GM12878 (cell line): Measurements from ENCODE around the gene SCP2. TPM values are rescaled to one million over a fixed set of nuclear protein-coding genes. Genes with fewer than 3 reads are reported as not detected.

ENCODE experiments used
- ATAC-seq: fragments of 200-7000 bp; cut with Tn5 transposase; 3 replicates; pipeline ENCODE4 v1.9.1; 2020; ENCODE audit warnings: mild to moderate bottlenecking, moderate library complexity
- BruUV-seq: library from RNA; stranded (reverse); fragments of 400-500 nt; replicated peaks from 2 replicates; lab custom pipeline; 2021; lab: Mats Ljungman, UMichigan
- CTCF ChIA-PET: fragments of 300-600 bp; sonication (Branson Sonifier 250); formaldehyde crosslinking; extraction: SDS; loops from one replicate; lab custom pipeline; 2021; ENCODE audit warnings: inconsistent platforms; lab: Yijun Ruan, JAX
- POLR2A ChIA-PET: fragments of 350-600 bp; formaldehyde crosslinking; extraction: SDS; loops from one replicate; lab custom pipeline; 2021; ENCODE audit warnings: inconsistent platforms; lab: Charles Lee
- RAD21 ChIA-PET: fragments of 300-600 bp; sonication (Branson Sonifier 250); formaldehyde crosslinking; loops from one replicate; lab custom pipeline; 2023; ENCODE audit warnings: antibody characterized with exemption; ENCODE audit not compliant: unreplicated experiment; lab: Charles Lee
- SMC1A ChIA-PET: fragments of 300-600 bp; sonication (Branson Sonifier 250); formaldehyde crosslinking; loops from one replicate; lab custom pipeline; 2023; ENCODE audit not compliant: unreplicated experiment, uncharacterized antibody; lab: Charles Lee
- DNase-seq: peaks from one replicate; pipeline ENCODE4 v3.0.0-alpha.2; 2011; ENCODE audit warnings: low read depth, low spot score
- FAIRE-seq: peaks from 3 replicates; lab custom pipeline; 2011; peaks lifted over from hg19 to GRCh38; lab: Jason Lieb, UNC
- H2AFZ ChIP-seq: 2 replicates; pipeline ENCODE4 v1.6.0; 2011; ENCODE audit warnings: low read depth, low read length, control low read depth; ENCODE audit not compliant: control insufficient read depth
- H3K27ac ChIP-seq: 2 replicates; pipeline ENCODE4 v1.5.1; 2011; ENCODE audit warnings: control low read depth; ENCODE audit not compliant: control insufficient read depth, insufficient read depth
- H3K27me3 ChIP-seq, 2 experiments: replicated peaks in 1 of 2; 2 replicates each; pipeline versions ENCODE4 v1.6.0 to v1.6.1; 2011; ENCODE audit warnings: low read length in 1 of 2; ENCODE audit not compliant: control insufficient read depth in 2 of 2, insufficient read depth in 2 of 2
- H3K36me3 ChIP-seq, 2 experiments: 2 replicates each; pipeline ENCODE4 v1.5.1; 2011; ENCODE audit warnings: low read length in 1 of 2; ENCODE audit not compliant: control insufficient read depth in 2 of 2, insufficient read depth in 2 of 2
- H3K4me1 ChIP-seq: 2 replicates; pipeline ENCODE4 v1.6.1; 2011; ENCODE audit warnings: mild to moderate bottlenecking, low read length, moderate library complexity, mixed read lengths; ENCODE audit not compliant: control insufficient read depth, insufficient read depth
- H3K4me2 ChIP-seq: 2 replicates; pipeline ENCODE4 v1.6.0; 2011; ENCODE audit warnings: control low read depth; ENCODE audit not compliant: control insufficient read depth, insufficient read depth
- H3K4me3 ChIP-seq: fragments of 200-600 bp; sonication (generic); 2 replicates; pipeline ENCODE4 v1.5.1; 2016
- H3K79me2 ChIP-seq: 2 replicates; pipeline ENCODE4 v1.6.0; 2011; ENCODE audit warnings: low read length; ENCODE audit not compliant: control insufficient read depth, insufficient read depth
- H3K9ac ChIP-seq: 2 replicates; pipeline ENCODE4 v1.8.0; 2011; ENCODE audit warnings: low read length, control low read depth, mixed read lengths; ENCODE audit not compliant: control insufficient read depth, insufficient read depth
- H3K9me3 ChIP-seq: replicated peaks from 3 replicates; pipeline ENCODE4 v1.5.1; 2011; ENCODE audit warnings: mild to moderate bottlenecking, low read length; ENCODE audit not compliant: control insufficient read depth, insufficient read depth
- H4K20me1 ChIP-seq: 2 replicates; pipeline ENCODE4 v1.6.0; 2011; ENCODE audit not compliant: control insufficient read depth, insufficient read depth
- BHLHE40 ChIP-seq, 2 experiments: fragments of 450-650 bp in 1 of 2; IDR thresholded peaks; 2 replicates each; pipeline ENCODE4 v1.6.1; 2011 to 2017; ENCODE audit warnings: low read depth in 2 of 2, borderline replicate concordance in 1 of 2, improper control_type of control experiment in 1 of 2, low read length in 1 of 2, mild to moderate bottlenecking in 1 of 2
- CHD2 ChIP-seq: IDR thresholded peaks from 2 replicates; pipeline ENCODE4 v1.6.1; 2011; ENCODE audit warnings: low read depth, low read length, improper control_type of control experiment, borderline replicate concordance
- FOXM1 ChIP-seq: IDR thresholded peaks from 2 replicates; pipeline ENCODE4 v1.6.1; 2012; ENCODE audit warnings: low read depth, mild to moderate bottlenecking, inconsistent platforms, low read length, moderate library complexity
- JUND ChIP-seq: IDR thresholded peaks from 2 replicates; pipeline ENCODE4 v1.6.1; 2012; ENCODE audit warnings: low read depth, mild to moderate bottlenecking, low read length, improper control_type of control experiment, moderate library complexity
- NBN ChIP-seq: fragments of 450-650 bp; IDR thresholded peaks from 2 replicates; pipeline ENCODE4 v1.6.1; 2016
- POLR2AphosphoS2 ChIP-seq: IDR thresholded peaks from 2 replicates; pipeline ENCODE4 v1.6.1; 2011; ENCODE audit warnings: low read depth, mild to moderate bottlenecking, low read length, improper control_type of control experiment, moderate library complexity
- POLR2AphosphoS5 ChIP-seq: IDR thresholded peaks from 2 replicates; pipeline ENCODE4 v1.6.1; 2011; ENCODE audit warnings: mild to moderate bottlenecking, low read length, inconsistent platforms
- WGBS: methylation state at CpG from one replicate; pipeline ENCODE4 v1.1.6; 2016; ENCODE audit warnings: low lambda C conversion rate; ENCODE audit not compliant: insufficient replicate concordance, insufficient coverage; ENCODE audit errors: missing lambda C conversion rate; 5-methylcytosine and 5-hydroxymethylcytosine counted together
- in situ Hi-C: fragments of 300-500 bp; cut with MboI; formaldehyde crosslinking; loops from 9 replicates; pipeline ENCODE4 v1.14.3; 2018; ENCODE audit warnings: mixed read lengths
- intact Hi-C: fragments of 100-400 bp; cut with micrococcal nuclease; formaldehyde crosslinking; loops from one replicate; pipeline ENCODE4 v1.14.2; 2022; ENCODE audit not compliant: unreplicated experiment
- polyA plus RNA-seq, 11 experiments: library from polyadenylated mRNA; depleted of rRNA in 4 of 11; unstranded in 6 of 11; stranded (reverse) in 5 of 11; fragments of >200 nt; fragmentation: Nextera tagmentation in 4 of 11; fragmentation: Illumina TruSeq in 1 of 11; extraction: Ambion mirVana in 4 of 11; extraction: Trizol in 1 of 11; gene quantifications; 1 replicate in 1 of 11; 2 replicates in 10 of 11; pipeline versions ENCODE4 v1.2.1 to v1.2.3, GENCODE V29; 2011 to 2016; ENCODE audit warnings: inconsistent platforms in 2 of 11, missing spikeins in 2 of 11, low read depth in 1 of 11
- total RNA-seq, 4 experiments: library from RNA; depleted of rRNA in 3 of 4; stranded (reverse); fragments of >200 nt in 3 of 4; fragmentation: Illumina TruSeq in 1 of 4; extraction: Trizol in 1 of 4; gene quantifications; 2 replicates each; pipeline versions ENCODE4 v1.2.1 to v1.2.3, GENCODE V29; 2013 to 2021
- TF ChIP-seq, protein P1 (sequence below): fragments of 150-350 bp; IDR thresholded peaks from 2 replicates; pipeline ENCODE4 v1.6.1; 2016; ENCODE audit warnings: low read depth, low read length
- TF ChIP-seq, protein P2 (sequence below): IDR thresholded peaks from 2 replicates; pipeline ENCODE4 v1.6.1; 2012; ENCODE audit warnings: low read depth, low read length, improper control_type of control experiment
- TF ChIP-seq, protein P3 (sequence below): fragments of 450-650 bp; IDR thresholded peaks from 2 replicates; pipeline ENCODE4 v1.6.1; 2016; ENCODE audit warnings: mild to moderate bottlenecking, moderate library complexity, borderline replicate concordance

The SCP2 gene
- total and polyA plus RNA-seq, 10 of the 15 experiments (the other 5 are each of a cell fraction or from before 2014, with no cell fraction given): 74.3 to 327 (median 127) TPM

DNA sequence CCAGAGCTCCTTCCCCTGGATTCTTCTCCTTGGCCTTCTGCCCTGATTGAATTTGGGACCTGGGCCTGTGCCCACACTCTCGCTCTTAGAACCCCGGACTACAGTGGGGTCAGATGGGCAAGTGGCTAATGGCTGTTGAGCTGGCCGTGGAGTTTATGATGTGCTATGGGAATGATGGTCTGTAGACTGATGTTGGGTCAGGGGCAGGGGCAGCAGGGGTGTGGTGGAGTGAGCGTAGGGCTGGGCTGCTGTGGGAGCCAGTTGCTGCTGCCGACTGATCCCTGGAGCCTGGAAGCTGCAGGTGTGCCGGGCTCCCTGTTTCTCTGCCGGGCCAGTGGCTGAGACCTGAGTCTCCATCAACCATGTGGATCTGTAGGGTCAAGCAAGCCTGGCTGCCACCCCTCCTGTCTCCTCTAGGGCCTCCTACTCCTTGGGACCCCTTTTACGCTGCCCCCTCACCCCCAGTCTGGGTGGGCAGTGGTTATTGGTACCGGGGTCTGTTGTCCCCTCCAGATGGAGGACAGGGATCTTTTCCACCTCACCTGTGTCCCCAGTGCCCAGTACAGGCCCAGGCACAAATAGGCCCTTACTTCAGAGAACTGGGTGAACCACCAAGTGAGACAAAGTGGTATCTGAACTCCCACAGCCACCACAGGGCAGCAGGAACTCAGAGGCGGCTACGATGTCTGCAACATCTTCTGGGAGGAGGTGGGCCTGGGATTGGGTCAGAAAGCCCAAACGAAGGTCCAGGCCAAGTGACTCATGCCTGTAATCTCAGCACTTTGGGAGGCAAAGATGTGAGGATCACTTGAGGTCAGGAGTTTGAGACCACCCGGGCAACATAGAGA lies 140.0 kb downstream of the SCP2 start (continued):
- TF ChIP-seq, protein P1, sequence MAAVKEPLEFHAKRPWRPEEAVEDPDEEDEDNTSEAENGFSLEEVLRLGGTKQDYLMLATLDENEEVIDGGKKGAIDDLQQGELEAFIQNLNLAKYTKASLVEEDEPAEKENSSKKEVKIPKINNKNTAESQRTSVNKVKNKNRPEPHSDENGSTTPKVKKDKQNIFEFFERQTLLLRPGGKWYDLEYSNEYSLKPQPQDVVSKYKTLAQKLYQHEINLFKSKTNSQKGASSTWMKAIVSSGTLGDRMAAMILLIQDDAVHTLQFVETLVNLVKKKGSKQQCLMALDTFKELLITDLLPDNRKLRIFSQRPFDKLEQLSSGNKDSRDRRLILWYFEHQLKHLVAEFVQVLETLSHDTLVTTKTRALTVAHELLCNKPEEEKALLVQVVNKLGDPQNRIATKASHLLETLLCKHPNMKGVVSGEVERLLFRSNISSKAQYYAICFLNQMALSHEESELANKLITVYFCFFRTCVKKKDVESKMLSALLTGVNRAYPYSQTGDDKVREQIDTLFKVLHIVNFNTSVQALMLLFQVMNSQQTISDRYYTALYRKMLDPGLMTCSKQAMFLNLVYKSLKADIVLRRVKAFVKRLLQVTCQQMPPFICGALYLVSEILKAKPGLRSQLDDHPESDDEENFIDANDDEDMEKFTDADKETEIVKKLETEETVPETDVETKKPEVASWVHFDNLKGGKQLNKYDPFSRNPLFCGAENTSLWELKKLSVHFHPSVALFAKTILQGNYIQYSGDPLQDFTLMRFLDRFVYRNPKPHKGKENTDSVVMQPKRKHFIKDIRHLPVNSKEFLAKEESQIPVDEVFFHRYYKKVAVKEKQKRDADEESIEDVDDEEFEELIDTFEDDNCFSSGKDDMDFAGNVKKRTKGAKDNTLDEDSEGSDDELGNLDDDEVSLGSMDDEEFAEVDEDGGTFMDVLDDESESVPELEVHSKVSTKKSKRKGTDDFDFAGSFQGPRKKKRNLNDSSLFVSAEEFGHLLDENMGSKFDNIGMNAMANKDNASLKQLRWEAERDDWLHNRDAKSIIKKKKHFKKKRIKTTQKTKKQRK: no peak
- TF ChIP-seq, protein P2, sequence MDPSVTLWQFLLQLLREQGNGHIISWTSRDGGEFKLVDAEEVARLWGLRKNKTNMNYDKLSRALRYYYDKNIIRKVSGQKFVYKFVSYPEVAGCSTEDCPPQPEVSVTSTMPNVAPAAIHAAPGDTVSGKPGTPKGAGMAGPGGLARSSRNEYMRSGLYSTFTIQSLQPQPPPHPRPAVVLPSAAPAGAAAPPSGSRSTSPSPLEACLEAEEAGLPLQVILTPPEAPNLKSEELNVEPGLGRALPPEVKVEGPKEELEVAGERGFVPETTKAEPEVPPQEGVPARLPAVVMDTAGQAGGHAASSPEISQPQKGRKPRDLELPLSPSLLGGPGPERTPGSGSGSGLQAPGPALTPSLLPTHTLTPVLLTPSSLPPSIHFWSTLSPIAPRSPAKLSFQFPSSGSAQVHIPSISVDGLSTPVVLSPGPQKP: no peak
- TF ChIP-seq POLR2AphosphoS5: no peak
- no peak for TF ChIP-seq NBN

- RAD21 ChIA-PET: no interaction called here
- H3K4me3 ChIP-seq: no peak overlapping the region
- 4% methylated on average over 2 of the region's 2 CpGs for WGBS
- H3K4me1 ChIP-seq: no peaks in the 10 kb centered on the region
- CTCF ChIA-PET: interaction anchor here (0.8 kb wide), 1 partner anchor 13 kb away, joined by 3 read pairs; no protein-coding TSS in a partner anchor
- H3K9me3 ChIP-seq: no peaks in the 10 kb centered on the region
- peaks cover 0 to 2% of the 10 kb centered on the region in 2 experiments; a peak in 3 of 4 replicates for H3K27me3 ChIP-seq
- H3K36me3 ChIP-seq: no peaks in the 10 kb centered on the region
- H3K9ac ChIP-seq: no peak overlapping the region
- DNase-seq (no peak), FAIRE-seq (no peak), ATAC-seq (no peak)
- intact Hi-C loops: no loop called here
- TF ChIP-seq FOXM1 (no peak), POLR2AphosphoS2 (no peak), JUND (no peak), CHD2 (no peak), BHLHE40 (IDR thresholded peaks at IDR 0.05; ENCODE audit: borderline replicate concordance in 1 of 2, low read depth in 2 of 2, low read length in 1 of 2) (no peak)
- TF ChIP-seq, protein P3, sequence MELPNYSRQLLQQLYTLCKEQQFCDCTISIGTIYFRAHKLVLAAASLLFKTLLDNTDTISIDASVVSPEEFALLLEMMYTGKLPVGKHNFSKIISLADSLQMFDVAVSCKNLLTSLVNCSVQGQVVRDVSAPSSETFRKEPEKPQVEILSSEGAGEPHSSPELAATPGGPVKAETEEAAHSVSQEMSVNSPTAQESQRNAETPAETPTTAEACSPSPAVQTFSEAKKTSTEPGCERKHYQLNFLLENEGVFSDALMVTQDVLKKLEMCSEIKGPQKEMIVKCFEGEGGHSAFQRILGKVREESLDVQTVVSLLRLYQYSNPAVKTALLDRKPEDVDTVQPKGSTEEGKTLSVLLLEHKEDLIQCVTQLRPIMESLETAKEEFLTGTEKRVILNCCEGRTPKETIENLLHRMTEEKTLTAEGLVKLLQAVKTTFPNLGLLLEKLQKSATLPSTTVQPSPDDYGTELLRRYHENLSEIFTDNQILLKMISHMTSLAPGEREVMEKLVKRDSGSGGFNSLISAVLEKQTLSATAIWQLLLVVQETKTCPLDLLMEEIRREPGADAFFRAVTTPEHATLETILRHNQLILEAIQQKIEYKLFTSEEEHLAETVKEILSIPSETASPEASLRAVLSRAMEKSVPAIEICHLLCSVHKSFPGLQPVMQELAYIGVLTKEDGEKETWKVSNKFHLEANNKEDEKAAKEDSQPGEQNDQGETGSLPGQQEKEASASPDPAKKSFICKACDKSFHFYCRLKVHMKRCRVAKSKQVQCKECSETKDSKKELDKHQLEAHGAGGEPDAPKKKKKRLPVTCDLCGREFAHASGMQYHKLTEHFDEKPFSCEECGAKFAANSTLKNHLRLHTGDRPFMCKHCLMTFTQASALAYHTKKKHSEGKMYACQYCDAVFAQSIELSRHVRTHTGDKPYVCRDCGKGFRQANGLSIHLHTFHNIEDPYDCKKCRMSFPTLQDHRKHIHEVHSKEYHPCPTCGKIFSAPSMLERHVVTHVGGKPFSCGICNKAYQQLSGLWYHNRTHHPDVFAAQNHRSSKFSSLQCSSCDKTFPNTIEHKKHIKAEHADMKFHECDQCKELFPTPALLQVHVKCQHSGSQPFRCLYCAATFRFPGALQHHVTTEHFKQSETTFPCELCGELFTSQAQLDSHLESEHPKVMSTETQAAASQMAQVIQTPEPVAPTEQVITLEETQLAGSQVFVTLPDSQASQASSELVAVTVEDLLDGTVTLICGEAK: no peak
- in situ Hi-C loops: no loop called here
- no peak overlapping the region for H2AFZ ChIP-seq
- POLR2A ChIA-PET: no interaction called here
- no peaks in the 10 kb centered on the region for H4K20me1 ChIP-seq
- no peaks in the 10 kb centered on the region for H3K79me2 ChIP-seq
- no peak overlapping the region for H3K27ac ChIP-seq
- SMC1A ChIA-PET: interaction anchor here (1.8 kb wide), 1 partner anchor 8 kb away, joined by 6 read pairs; no protein-coding TSS in a partner anchor
- H3K4me2 ChIP-seq: no peak overlapping the region
- no TSS peak for BruUV-seq
Measured at GRCh38 chr1:53067886-53068285, 140.8 kb downstream of the SCP2 start.
